Measurements from ENCODE around the gene ARAP1. TPM values are rescaled to one million over a fixed set of nuclear protein-coding genes. Genes with fewer than 3 reads are reported as not detected.

Gene ARAP1
- total RNA-seq, 4 donors from 2014 or later = 18.3 to 52.0 (median 26.0) TPM

- H3K27ac ChIP-seq = peak overlapping the region in 3 of 4 donors; percentile 73 to 75 (median 74)
- intact Hi-C loops (cut with DNase I; ENCODE audit: low total_unique reads) = loop anchor here (5.0 kb wide), 1 partner anchor 167 kb away; no protein-coding TSS in a partner anchor
- TF ChIP-seq CTCF (IDR thresholded peaks at IDR 0.05 in 4 of 5, conservative IDR thresholded peaks at IDR 0.05 in 1 of 5) = no peak
- peak in 1 of 2 donors; percentile 58 for TF ChIP-seq POLR2A (IDR thresholded peaks at IDR 0.05)
- H3K9me3 ChIP-seq = no peaks in the 10 kb centered on the region
- peaks cover 19 to 36% of the 10 kb centered on the region in 2 donors for H3K4me1 ChIP-seq
- H3K27me3 ChIP-seq = peaks cover 0 to 11% (median 0%) of the 10 kb centered on the region in 3 donors
- peak overlapping the region; percentile 63 to 77 (median 68) for H3K4me3 ChIP-seq
- DNase-seq = no peak
- H3K36me3 ChIP-seq = no peaks in the 10 kb centered on the region
- in situ Hi-C loops (cut with MboI; ENCODE audit: low sequenced_read_pairs in 4 of 4) = no loop called here
- peak; percentile 21 to 46 for ATAC-seq
These were observed 112.5 kb downstream of the ARAP1 start for GRCh38 chr11:72639502-72640375.

GRCh38 chr11:72637926-72638325, 114.3 kb downstream of the ARAP1 start:
- H3K4me3 ChIP-seq = no peak overlapping the region
- ATAC-seq = no peak
- peak overlapping the region in 3 of 4 donors; percentile 73 to 75 (median 74) for H3K27ac ChIP-seq
- no peak for DNase-seq
- no peaks in the 10 kb centered on the region for H3K9me3 ChIP-seq
- H3K27me3 ChIP-seq = peaks cover 0 to 11% (median 0%) of the 10 kb centered on the region in 3 donors
- no peaks in the 10 kb centered on the region for H3K36me3 ChIP-seq
- TF ChIP-seq POLR2A (IDR thresholded peaks at IDR 0.05) = no peak
- no peak for TF ChIP-seq CTCF (IDR thresholded peaks at IDR 0.05 in 4 of 5, conservative IDR thresholded peaks at IDR 0.05 in 1 of 5)
- peaks cover 35 to 39% of the 10 kb centered on the region in 2 donors for H3K4me1 ChIP-seq
- intact Hi-C loops (cut with DNase I; ENCODE audit: low total_unique reads) (no loop called here), in situ Hi-C loops (cut with MboI; ENCODE audit: low sequenced_read_pairs in 4 of 4) (no loop called here)

- Histone ChIP-seq H3K4me1 (peaks cover 40 to 42% of the 10 kb centered on the region in 2 donors), H3K36me3 (no peaks in the 10 kb centered on the region), H3K9me3 (no peaks in the 10 kb centered on the region), H3K4me3 (peak overlapping the region in 1 of 4 donors; percentile 30), H3K27ac (peak overlapping the region; percentile 37 to 75 (median 74)), H3K27me3 (peaks cover 0 to 11% (median 0%) of the 10 kb centered on the region in 3 donors)
- TF ChIP-seq CTCF (IDR thresholded peaks at IDR 0.05 in 4 of 5, conservative IDR thresholded peaks at IDR 0.05 in 1 of 5) (no peak), POLR2A (IDR thresholded peaks at IDR 0.05) (no peak)
- in situ Hi-C loops (cut with MboI; ENCODE audit: low sequenced_read_pairs in 4 of 4) (no loop called here), intact Hi-C loops (cut with DNase I; ENCODE audit: low total_unique reads) (no loop called here)
- DNase-seq (no peak), ATAC-seq (no peak)
These were observed 115.0 kb downstream of the ARAP1 start for GRCh38 chr11:72637198-72637597.

GRCh38 chr11:72636376-72636775, 115.8 kb downstream of the ARAP1 start:
- Histone ChIP-seq H3K27ac (peak overlapping the region; percentile 37 to 75 (median 74)), H3K36me3 (no peaks in the 10 kb centered on the region), H3K27me3 (peaks cover 0 to 3% (median 0%) of the 10 kb centered on the region in 3 donors), H3K4me3 (peak overlapping the region in 1 of 4 donors; percentile 30), H3K9me3 (no peaks in the 10 kb centered on the region), H3K4me1 (peaks cover 42 to 50% of the 10 kb centered on the region in 2 donors)
- no peak for TF ChIP-seq POLR2A (IDR thresholded peaks at IDR 0.05)
- no peak for TF ChIP-seq CTCF (IDR thresholded peaks at IDR 0.05 in 4 of 5, conservative IDR thresholded peaks at IDR 0.05 in 1 of 5)
- ATAC-seq (no peak), DNase-seq (no peak)
- in situ Hi-C loops (cut with MboI; ENCODE audit: low sequenced_read_pairs in 4 of 4) = no loop called here
- intact Hi-C loops (cut with DNase I; ENCODE audit: low total_unique reads) = no loop called here

All from gastrocnemius medialis (tissue), 4 donors.